A549 (cell line): Measurements from ENCODE around the gene PHOX2A. TPM values are rescaled to one million over a fixed set of nuclear protein-coding genes. Genes with fewer than 3 reads are reported as not detected.

ENCODE experiments used
- ATAC-seq, 2 experiments: fragments of 200-7000 bp in 1 of 2; fragments of >200 bp in 1 of 2; cut with Nextera tagmentation in 1 of 2; cut with Tn5 transposase in 1 of 2; 3 replicates each; pipeline versions ENCODE4 v1.8.0 to v1.9.1; 2018 to 2020; ENCODE audit warnings: mild to moderate bottlenecking in 1 of 2, moderate library complexity in 1 of 2
- CTCF ChIA-PET: fragments of 300-600 bp; sonication (Branson Sonifier 250); formaldehyde crosslinking; extraction: SDS; loops from one replicate; lab custom pipeline; 2021; ENCODE audit warnings: antibody characterized with exemption, inconsistent platforms; lab: Yijun Ruan, JAX
- POLR2A ChIA-PET: fragments of 350-600 bp; formaldehyde crosslinking; extraction: SDS; loops from one replicate; lab custom pipeline; 2021; ENCODE audit warnings: antibody characterized with exemption, inconsistent platforms; lab: Yijun Ruan, JAX
- DNase-seq, 2 experiments: peaks; one replicate each; pipeline versions ENCODE4 v3.0.0 to v3.0.0-alpha.2; 2011 to 2016; ENCODE audit warnings: low read depth in 1 of 2, low spot score in 1 of 2
- FAIRE-seq: peaks from 2 replicates; lab custom pipeline; 2011; peaks lifted over from hg19 to GRCh38; lab: Jason Lieb, UNC
- H3K27ac ChIP-seq, 2 experiments: fragments of >200 bp; sonication (Bioruptor Twin); formaldehyde crosslinking; 3 replicates each; pipeline ENCODE4 v1.5.1; 2016 to 2017
- H3K4me1 ChIP-seq: fragments of >200 bp; sonication (Bioruptor Twin); formaldehyde crosslinking; 3 replicates; pipeline ENCODE4 v1.6.1; 2016
- H3K4me2 ChIP-seq: fragments of >200 bp; sonication (Bioruptor Twin); formaldehyde crosslinking; 3 replicates; pipeline ENCODE4 v1.6.1; 2016
- H3K4me3 ChIP-seq: fragments of >200 bp; sonication (Bioruptor Twin); formaldehyde crosslinking; 3 replicates; pipeline ENCODE4 v1.5.1; 2016
- H3K9me3 ChIP-seq: fragments of >200 bp; sonication (Bioruptor Twin); formaldehyde crosslinking; 3 replicates; pipeline ENCODE4 v1.6.1; 2016
- BCL3 ChIP-seq: fragments of >200 bp; sonication (Bioruptor Twin); formaldehyde crosslinking; IDR thresholded peaks from 3 replicates; pipeline ENCODE4 v1.6.1; 2016
- CBX2 ChIP-seq: fragments of 200-600 bp; sonication (generic); IDR thresholded peaks from 2 replicates; pipeline ENCODE4 v1.6.1; 2016; ENCODE audit warnings: low read depth, mild to moderate bottlenecking, borderline replicate concordance
- CEBPB ChIP-seq, 2 experiments: fragments of >200 bp in 1 of 2; sonication (Bioruptor Twin) in 1 of 2; formaldehyde crosslinking in 1 of 2; IDR thresholded peaks; 2 replicates each; pipeline ENCODE4 v1.6.1; 2012 to 2016
- CHD4 ChIP-seq: fragments of 200-600 bp; sonication (generic); IDR thresholded peaks from 2 replicates; pipeline ENCODE4 v1.6.1; 2016; ENCODE audit warnings: antibody characterized with exemption, mild to moderate bottlenecking, borderline replicate concordance
- EHMT2 ChIP-seq: fragments of 200-600 bp; sonication (generic); IDR thresholded peaks from 2 replicates; pipeline ENCODE4 v1.6.1; 2016; ENCODE audit warnings: antibody characterized with exemption, low read depth, mild to moderate bottlenecking, moderate library complexity
- ESRRA ChIP-seq: fragments of 150-350 bp; IDR thresholded peaks from 2 replicates; pipeline ENCODE4 v1.6.1; 2014; ENCODE audit warnings: mild to moderate bottlenecking, low read length, borderline replicate concordance
- FOSL2 ChIP-seq, 2 experiments: fragments of 450-650 bp in 1 of 2; fragments of >200 bp in 1 of 2; sonication (Bioruptor Twin) in 1 of 2; formaldehyde crosslinking; IDR thresholded peaks; 2 replicates each; pipeline versions ENCODE4 v1.5.0 to v1.6.1; 2016 to 2020; ENCODE audit warnings: mild to moderate bottlenecking in 1 of 2, moderate library complexity in 1 of 2
- HDAC2 ChIP-seq: fragments of 200-600 bp; sonication (generic); IDR thresholded peaks from 2 replicates; pipeline ENCODE4 v1.6.1; 2016
- KDM1A ChIP-seq: fragments of 200-600 bp; sonication (generic); IDR thresholded peaks from 2 replicates; pipeline ENCODE4 v1.6.1; 2016; ENCODE audit warnings: low read depth, mild to moderate bottlenecking
- KDM5A ChIP-seq: fragments of 200-600 bp; sonication (generic); IDR thresholded peaks from 2 replicates; pipeline ENCODE4 v1.6.1; 2016; ENCODE audit warnings: antibody characterized with exemption, mild to moderate bottlenecking
- MYC ChIP-seq: IDR thresholded peaks from 2 replicates; pipeline ENCODE4 v1.6.1; 2012; ENCODE audit warnings: mild to moderate bottlenecking, inconsistent platforms, low read length, improper control_type of control experiment, borderline replicate concordance
- NFE2L2 ChIP-seq: fragments of 150-350 bp; conservative IDR thresholded peaks from 2 replicates; pipeline ENCODE4 v1.6.1; 2014; ENCODE audit warnings: low read length
- NPAS2 ChIP-seq: fragments of 250-450 bp; sonication (Bioruptor Pico); IDR thresholded peaks from 2 replicates; pipeline ENCODE4 v1.8.0; 2022; ENCODE audit warnings: mild to moderate bottlenecking, moderate library complexity, borderline replicate concordance
- POLR2A ChIP-seq: IDR thresholded peaks from 2 replicates; pipeline ENCODE4 v1.6.1; 2012; ENCODE audit warnings: mild to moderate bottlenecking, low read length
- POLR2AphosphoS2 ChIP-seq: conservative IDR thresholded peaks from 2 replicates; pipeline ENCODE4 v1.6.1; 2012; ENCODE audit warnings: low read length, improper control_type of control experiment, inconsistent platforms
- REST ChIP-seq: fragments of 200-600 bp; sonication (generic); IDR thresholded peaks from 2 replicates; pipeline ENCODE4 v1.6.1; 2016; ENCODE audit warnings: antibody characterized with exemption, mild to moderate bottlenecking, moderate library complexity
- RFX5 ChIP-seq: fragments of 450-650 bp; IDR thresholded peaks from 2 replicates; pipeline ENCODE4 v1.7.1; 2014; ENCODE audit warnings: antibody characterized with exemption, mild to moderate bottlenecking, moderate library complexity
- SMC3 ChIP-seq: fragments of >200 bp; sonication (Bioruptor Twin); formaldehyde crosslinking; IDR thresholded peaks from 3 replicates; pipeline ENCODE4 v1.6.1; 2018; ENCODE audit warnings: inconsistent platforms
- TP53 ChIP-seq: fragments of 250-450 bp; sonication (Bioruptor Pico); IDR thresholded peaks from 2 replicates; pipeline ENCODE4 v1.5.0; 2021; ENCODE audit warnings: mild to moderate bottlenecking, moderate library complexity
- ZNF302 ChIP-seq: fragments of 250-450 bp; sonication (Bioruptor Pico); IDR thresholded peaks from 2 replicates; pipeline ENCODE4 v1.9.0; 2021; ENCODE audit warnings: inconsistent platforms, mild to moderate bottlenecking, moderate library complexity
- WGBS: methylation state at CpG from one replicate; pipeline ENCODE4 v1.1.6; 2017; ENCODE audit errors: missing lambda C conversion rate; 5-methylcytosine and 5-hydroxymethylcytosine counted together
- polyA plus RNA-seq, 4 experiments: library from polyadenylated mRNA; depleted of rRNA in 3 of 4; stranded (reverse); fragments of >200 nt; fragmentation: RNase III in 1 of 4; extraction: RNeasy Plus Mini Kit Qiagen cat#74134 plus additional on column Dnase treatment in 1 of 4; gene quantifications; 2 replicates in 3 of 4; 3 replicates in 1 of 4; pipeline ENCODE4 v1.2.3, GENCODE V29; 2011 to 2017
- TF ChIP-seq, protein P1 (sequence below): IDR thresholded peaks from 2 replicates; pipeline ENCODE4 v1.6.1; 2012
- TF ChIP-seq, protein P2 (sequence below): fragments of 250-450 bp; sonication (Bioruptor Pico); IDR thresholded peaks from 2 replicates; pipeline ENCODE4 v1.5.0; 2021; ENCODE audit warnings: mild to moderate bottlenecking, moderate library complexity, borderline replicate concordance
- TF ChIP-seq, protein P3 (sequence below): fragments of 150-350 bp; IDR thresholded peaks from 2 replicates; pipeline ENCODE4 v1.6.1; 2014; ENCODE audit warnings: low read depth, mild to moderate bottlenecking, low read length
- TF ChIP-seq, protein P4 (sequence below): fragments of 450-650 bp; IDR thresholded peaks from 2 replicates; pipeline ENCODE4 v1.6.1; 2014; ENCODE audit warnings: antibody characterized with exemption
- TF ChIP-seq, protein P5 (sequence below): IDR thresholded peaks from 2 replicates; pipeline ENCODE4 v1.6.1; 2012

PHOX2A gene
- polyA plus RNA-seq, 2 of the 4 experiments (the other 2 are of a cell fraction), result not detected

GRCh38 chr11:72209101-72209500 is 34.9 kb downstream of the PHOX2A start:
- TF ChIP-seq, protein P1, sequence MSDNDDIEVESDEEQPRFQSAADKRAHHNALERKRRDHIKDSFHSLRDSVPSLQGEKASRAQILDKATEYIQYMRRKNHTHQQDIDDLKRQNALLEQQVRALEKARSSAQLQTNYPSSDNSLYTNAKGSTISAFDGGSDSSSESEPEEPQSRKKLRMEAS, result no peak
- TF ChIP-seq, protein P2, sequence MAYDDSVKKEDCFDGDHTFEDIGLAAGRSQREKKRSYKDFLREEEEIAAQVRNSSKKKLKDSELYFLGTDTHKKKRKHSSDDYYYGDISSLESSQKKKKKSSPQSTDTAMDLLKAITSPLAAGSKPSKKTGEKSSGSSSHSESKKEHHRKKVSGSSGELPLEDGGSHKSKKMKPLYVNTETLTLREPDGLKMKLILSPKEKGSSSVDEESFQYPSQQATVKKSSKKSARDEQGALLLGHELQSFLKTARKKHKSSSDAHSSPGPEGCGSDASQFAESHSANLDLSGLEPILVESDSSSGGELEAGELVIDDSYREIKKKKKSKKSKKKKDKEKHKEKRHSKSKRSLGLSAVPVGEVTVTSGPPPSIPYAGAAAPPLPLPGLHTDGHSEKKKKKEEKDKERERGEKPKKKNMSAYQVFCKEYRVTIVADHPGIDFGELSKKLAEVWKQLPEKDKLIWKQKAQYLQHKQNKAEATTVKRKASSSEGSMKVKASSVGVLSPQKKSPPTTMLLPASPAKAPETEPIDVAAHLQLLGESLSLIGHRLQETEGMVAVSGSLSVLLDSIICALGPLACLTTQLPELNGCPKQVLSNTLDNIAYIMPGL (CRISPR knock-in tag), result no peak
- TF ChIP-seq FOSL2 (IDR thresholded peaks at IDR 0.05) (no peak), FOSL2 (CRISPR knock-in tag; IDR thresholded peaks at IDR 0.05) (no peak), BCL3 (no peak), CBX2 (no peak), KDM1A (no peak), CHD4 (no peak), KDM5A (no peak), HDAC2 (no peak), TP53 (CRISPR knock-in tag) (no peak), NFE2L2 (no peak), MYC (no peak)
- TF ChIP-seq, protein P3, sequence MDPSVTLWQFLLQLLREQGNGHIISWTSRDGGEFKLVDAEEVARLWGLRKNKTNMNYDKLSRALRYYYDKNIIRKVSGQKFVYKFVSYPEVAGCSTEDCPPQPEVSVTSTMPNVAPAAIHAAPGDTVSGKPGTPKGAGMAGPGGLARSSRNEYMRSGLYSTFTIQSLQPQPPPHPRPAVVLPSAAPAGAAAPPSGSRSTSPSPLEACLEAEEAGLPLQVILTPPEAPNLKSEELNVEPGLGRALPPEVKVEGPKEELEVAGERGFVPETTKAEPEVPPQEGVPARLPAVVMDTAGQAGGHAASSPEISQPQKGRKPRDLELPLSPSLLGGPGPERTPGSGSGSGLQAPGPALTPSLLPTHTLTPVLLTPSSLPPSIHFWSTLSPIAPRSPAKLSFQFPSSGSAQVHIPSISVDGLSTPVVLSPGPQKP, result no peak
- Histone ChIP-seq H3K9me3 (peaks cover 13% of the 10 kb centered on the region; the same call in 1 of the 3 replicates), H3K4me2 (no peak overlapping the region), H3K4me3 (no peak overlapping the region), H3K27ac (no peak overlapping the region), H3K4me1 (no peaks in the 10 kb centered on the region)
- FAIRE-seq, result no peak
- 57% methylated on average over 4 of the region's 4 CpGs for WGBS
- ChIA-PET CTCF (interaction anchor here (0.7 to 1.9 kb wide), 2 partner anchors 14 to 18 kb away, joined by 3 to 7 read pairs; no protein-coding TSS in a partner anchor), POLR2A (interaction anchor here (1.2 kb wide), 1 partner anchor 14 kb away, joined by 4 read pairs; no protein-coding TSS in a partner anchor)
- ATAC-seq, result no peak
- no peak for DNase-seq

GRCh38 chr11:72208281-72208680 is 35.7 kb downstream of the PHOX2A start:
- ChIA-PET POLR2A (interaction anchor here (1.2 kb wide), 1 partner anchor 15 kb away, joined by 4 read pairs; no protein-coding TSS in a partner anchor), CTCF (interaction anchor here (0.6 to 1.9 kb wide), 4 partner anchors 15 to 228 kb away, joined by 3 to 7 read pairs (median 3); no protein-coding TSS in a partner anchor)
- no peak for ATAC-seq
- peaks cover 13% of the 10 kb centered on the region; the same call in 1 of the 3 replicates for H3K9me3 ChIP-seq
- H3K4me2 ChIP-seq, result no peak overlapping the region
- H3K27ac ChIP-seq, result no peak overlapping the region
- no peak for DNase-seq
- no peaks in the 10 kb centered on the region for H3K4me1 ChIP-seq
- 64% methylated on average over 3 of the region's 3 CpGs for WGBS
- H3K4me3 ChIP-seq, result no peak overlapping the region
- FAIRE-seq, result no peak
- TF ChIP-seq KDM1A, result no peak
- TF ChIP-seq, protein P1, result no peak
- no peak for TF ChIP-seq RFX5
- TF ChIP-seq FOSL2 (IDR thresholded peaks at IDR 0.05), result no peak
- TF ChIP-seq FOSL2 (CRISPR knock-in tag; IDR thresholded peaks at IDR 0.05), result no peak
- no peak for TF ChIP-seq CEBPB (IDR thresholded peaks at IDR 0.05)
- TF ChIP-seq EHMT2, result no peak
- TF ChIP-seq, protein P4, sequence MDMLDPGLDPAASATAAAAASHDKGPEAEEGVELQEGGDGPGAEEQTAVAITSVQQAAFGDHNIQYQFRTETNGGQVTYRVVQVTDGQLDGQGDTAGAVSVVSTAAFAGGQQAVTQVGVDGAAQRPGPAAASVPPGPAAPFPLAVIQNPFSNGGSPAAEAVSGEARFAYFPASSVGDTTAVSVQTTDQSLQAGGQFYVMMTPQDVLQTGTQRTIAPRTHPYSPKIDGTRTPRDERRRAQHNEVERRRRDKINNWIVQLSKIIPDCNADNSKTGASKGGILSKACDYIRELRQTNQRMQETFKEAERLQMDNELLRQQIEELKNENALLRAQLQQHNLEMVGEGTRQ, result no peak
- no peak for TF ChIP-seq ZNF302 (CRISPR knock-in tag)
- no peak for TF ChIP-seq NPAS2 (CRISPR knock-in tag)
- TF ChIP-seq POLR2AphosphoS2, result no peak
- no peak for TF ChIP-seq POLR2A
- no peak for TF ChIP-seq NFE2L2
- TF ChIP-seq SMC3, result no peak
- TF ChIP-seq REST, result no peak
- TF ChIP-seq, protein P5, sequence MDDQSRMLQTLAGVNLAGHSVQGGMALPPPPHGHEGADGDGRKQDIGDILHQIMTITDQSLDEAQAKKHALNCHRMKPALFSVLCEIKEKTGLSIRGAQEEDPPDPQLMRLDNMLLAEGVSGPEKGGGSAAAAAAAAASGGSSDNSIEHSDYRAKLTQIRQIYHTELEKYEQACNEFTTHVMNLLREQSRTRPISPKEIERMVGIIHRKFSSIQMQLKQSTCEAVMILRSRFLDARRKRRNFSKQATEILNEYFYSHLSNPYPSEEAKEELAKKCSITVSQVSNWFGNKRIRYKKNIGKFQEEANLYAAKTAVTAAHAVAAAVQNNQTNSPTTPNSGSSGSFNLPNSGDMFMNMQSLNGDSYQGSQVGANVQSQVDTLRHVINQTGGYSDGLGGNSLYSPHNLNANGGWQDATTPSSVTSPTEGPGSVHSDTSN, result no peak
- TF ChIP-seq ESRRA, result no peak
